ENCODE data around the gene BLTP3A. TPM values are rescaled to one million over a fixed set of nuclear protein-coding genes. Genes with fewer than 3 reads are reported as not detected.

BLTP3A gene
- total and polyA plus RNA-seq, 2 of the 13 experiments (the other 11 are each of a cell fraction or from before 2014, with no cell fraction given), result 22.1 to 24.0 TPM

DNA sequence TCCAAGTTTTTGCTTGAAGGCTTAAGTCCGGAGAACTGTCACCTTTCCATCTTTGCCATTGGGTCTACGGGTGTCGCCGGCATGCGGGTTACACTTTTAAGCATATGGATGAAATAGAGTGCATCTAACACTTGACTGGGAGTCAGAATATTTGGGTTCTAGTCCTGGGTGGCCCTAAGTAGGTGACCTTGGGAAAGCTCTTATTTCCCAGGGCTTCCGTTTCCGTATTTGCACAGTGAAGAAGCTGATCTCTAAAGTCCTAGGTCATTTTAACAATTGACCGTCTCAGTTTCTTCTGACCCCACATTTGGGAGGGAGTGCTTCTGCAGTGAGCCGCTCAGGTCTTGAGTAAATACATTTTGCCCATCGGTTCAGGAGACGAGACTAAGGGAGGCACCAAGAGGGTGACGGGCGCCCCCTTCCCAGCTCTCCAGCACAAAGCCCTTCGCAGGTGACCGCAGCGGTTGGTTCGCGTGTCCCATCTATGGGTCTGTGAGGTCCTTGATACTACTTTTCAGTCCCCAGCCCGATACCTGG, 651 bp upstream of the BLTP3A start:
- 2% methylated on average over 18 of the region's 19 CpGs for WGBS (ENCODE audit: low lambda C conversion rate)
- peak; percentile 53 for ATAC-seq
- Histone ChIP-seq H3K27ac (ENCODE audit: extremely low read length, insufficient read depth, low read length) (peak overlapping the region; percentile 96), H3K4me3 (replicated peaks in 1 of 3; ENCODE audit: insufficient read depth in 1 of 3, low read depth in 2 of 3, low read length in 3 of 3) (peak overlapping the region; percentile 88 to 100 (median 95)), H2AFZ (ENCODE audit: low read length) (peak overlapping the region; percentile 75), H3K9me3 (ENCODE audit: low read length) (no peaks in the 10 kb centered on the region), H3K4me2 (ENCODE audit: low read depth, low read length) (peak overlapping the region; percentile 96), H3K36me3 (replicated peaks in 1 of 2; ENCODE audit: control insufficient read depth in 1 of 2, insufficient read depth in 2 of 2, low read length in 2 of 2) (0 out of 5 replicates have a peak, but pooled peaks cover 0 to 4% of the 10 kb centered on the region in 2 experiments), H3K27me3 (ENCODE audit: control insufficient read depth in 1 of 2, insufficient read depth in 2 of 2, low read length in 2 of 2) (no peaks in the 10 kb centered on the region; a peak in 1 of 5 replicates), H3K9ac (ENCODE audit: insufficient read depth, low read depth, low read length) (peak overlapping the region; percentile 99), H3K79me2 (ENCODE audit: insufficient read depth, low read length) (peaks cover 39% of the 10 kb centered on the region), H3K4me1 (ENCODE audit: insufficient read depth, low read length) (peaks cover 54% of the 10 kb centered on the region), H4K20me1 (ENCODE audit: insufficient read depth, low read length) (peaks cover 4% of the 10 kb centered on the region)
- intact Hi-C loops (cut with micrococcal nuclease; ENCODE audit: unreplicated experiment), result loop anchor here (5.0 kb wide), 3 partner anchors 34 to 134 kb away; partner anchors contain the start of genes ANKS1A, SNRPC and TAF11
- ChIA-PET POLR2A (interaction anchor here (1.0 to 3.4 kb wide), 18 partner anchors 8 to 400 kb away, joined by 3 to 38 read pairs (median 4); partner anchors contain the start of genes ANKS1A, ILRUN, SNRPC and TAF11), CTCF (ENCODE audit: low intra/inter-chr PET ratio, low total read pairs) (no interaction called here)
- FAIRE-seq, result no peak
- BruUV-seq (replicated peaks), result TSS peak; percentile 87
- DNase-seq (ENCODE audit: low spot score), result peak; percentile 62
- in situ Hi-C loops (cut with HindIII; ENCODE audit: extremely low pct_ligation_motif_present, low pct_unique_long_range_greater_than_20kb), result no loop called here
- TF ChIP-seq ZBTB8A (CRISPR knock-in tag; IDR thresholded peaks at IDR 0.05; ENCODE audit: borderline replicate concordance, low read depth), result no peak
- TF ChIP-seq, protein P1, sequence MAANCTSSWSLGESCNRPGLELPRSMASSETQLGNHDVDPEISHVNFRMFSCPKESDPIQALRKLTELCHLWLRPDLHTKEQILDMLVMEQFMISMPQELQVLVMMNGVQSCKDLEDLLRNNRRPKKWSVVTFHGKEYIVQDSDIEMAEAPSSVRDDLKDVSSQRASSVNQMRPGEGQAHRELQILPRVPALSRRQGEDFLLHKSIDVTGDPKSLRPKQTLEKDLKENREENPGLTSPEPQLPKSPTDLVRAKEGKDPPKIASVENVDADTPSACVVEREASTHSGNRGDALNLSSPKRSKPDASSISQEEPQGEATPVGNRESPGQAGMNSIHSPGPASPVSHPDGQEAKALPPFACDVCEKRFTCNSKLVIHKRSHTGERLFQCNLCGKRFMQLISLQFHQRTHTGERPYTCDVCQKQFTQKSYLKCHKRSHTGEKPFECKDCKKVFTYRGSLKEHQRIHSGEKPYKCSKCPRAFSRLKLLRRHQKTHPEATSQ (CRISPR knock-in tag; IDR thresholded peaks at IDR 0.05; ENCODE audit: borderline replicate concordance), result peak; percentile 75; the same call in 1 of the 2 replicates
- TF ChIP-seq GABPA (IDR thresholded peaks at IDR 0.05; ENCODE audit: low read depth, low read length), result no peak
- peak; percentile 65 for TF ChIP-seq GABPA (CRISPR knock-in tag; IDR thresholded peaks at IDR 0.05; ENCODE audit: low read depth)
- TF ChIP-seq ZMYM2 (CRISPR knock-in tag; IDR thresholded peaks at IDR 0.05), result peak; percentile 27; the same call in 1 of the 2 replicates
- TF ChIP-seq NKX3-1 (CRISPR knock-in tag; IDR thresholded peaks at IDR 0.05), result 0 out of 2 replicates have a peak, but pooled peaks have one; percentile 26
- TF ChIP-seq ATRX (CRISPR knock-in tag; IDR thresholded peaks at IDR 0.05; ENCODE audit: borderline replicate concordance), result no peak
- TF ChIP-seq, protein P2, sequence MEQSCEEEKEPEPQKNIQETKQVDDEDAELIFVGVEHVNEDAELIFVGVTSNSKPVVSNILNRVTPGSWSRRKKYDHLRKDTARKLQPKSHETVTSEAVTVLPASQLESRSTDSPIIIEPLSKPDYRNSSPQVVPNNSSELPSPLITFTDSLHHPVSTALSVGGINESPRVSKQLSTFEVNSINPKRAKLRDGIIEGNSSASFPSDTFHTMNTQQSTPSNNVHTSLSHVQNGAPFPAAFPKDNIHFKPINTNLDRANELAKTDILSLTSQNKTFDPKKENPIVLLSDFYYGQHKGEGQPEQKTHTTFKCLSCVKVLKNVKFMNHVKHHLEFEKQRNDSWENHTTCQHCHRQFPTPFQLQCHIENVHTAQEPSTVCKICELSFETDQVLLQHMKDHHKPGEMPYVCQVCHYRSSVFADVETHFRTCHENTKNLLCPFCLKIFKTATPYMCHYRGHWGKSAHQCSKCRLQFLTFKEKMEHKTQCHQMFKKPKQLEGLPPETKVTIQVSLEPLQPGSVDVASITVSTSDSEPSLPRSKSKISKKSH (CRISPR knock-in tag; IDR thresholded peaks at IDR 0.05; ENCODE audit: borderline replicate concordance), result 0 out of 2 replicates have a peak, but pooled peaks have one; percentile 13
- peak; percentile 17; the same call in 1 of the 2 replicates for TF ChIP-seq BRCA1 (CRISPR knock-in tag; IDR thresholded peaks at IDR 0.05)
- 0 out of 2 replicates have a peak, but pooled peaks have one; percentile 31 for TF ChIP-seq MEIS1 (CRISPR knock-in tag; IDR thresholded peaks at IDR 0.05; ENCODE audit: borderline replicate concordance)
- no peak for TF ChIP-seq ZNF816 (CRISPR knock-in tag; IDR thresholded peaks at IDR 0.05; ENCODE audit: borderline replicate concordance)
- peak; percentile 49; the same call in 1 of the 2 replicates for TF ChIP-seq GATA4 (IDR thresholded peaks at IDR 0.05; ENCODE audit: borderline replicate concordance, low read depth)
- TF ChIP-seq ZFP36L1 (CRISPR knock-in tag; IDR thresholded peaks at IDR 0.05), result 0 out of 2 replicates have a peak, but pooled peaks have one; percentile 15
- TF ChIP-seq, protein P3, sequence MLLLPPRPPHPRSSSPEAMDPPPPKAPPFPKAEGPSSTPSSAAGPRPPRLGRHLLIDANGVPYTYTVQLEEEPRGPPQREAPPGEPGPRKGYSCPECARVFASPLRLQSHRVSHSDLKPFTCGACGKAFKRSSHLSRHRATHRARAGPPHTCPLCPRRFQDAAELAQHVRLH (CRISPR knock-in tag; IDR thresholded peaks at IDR 0.05; ENCODE audit: borderline replicate concordance, low read depth), result no peak
- TF ChIP-seq, protein P4, sequence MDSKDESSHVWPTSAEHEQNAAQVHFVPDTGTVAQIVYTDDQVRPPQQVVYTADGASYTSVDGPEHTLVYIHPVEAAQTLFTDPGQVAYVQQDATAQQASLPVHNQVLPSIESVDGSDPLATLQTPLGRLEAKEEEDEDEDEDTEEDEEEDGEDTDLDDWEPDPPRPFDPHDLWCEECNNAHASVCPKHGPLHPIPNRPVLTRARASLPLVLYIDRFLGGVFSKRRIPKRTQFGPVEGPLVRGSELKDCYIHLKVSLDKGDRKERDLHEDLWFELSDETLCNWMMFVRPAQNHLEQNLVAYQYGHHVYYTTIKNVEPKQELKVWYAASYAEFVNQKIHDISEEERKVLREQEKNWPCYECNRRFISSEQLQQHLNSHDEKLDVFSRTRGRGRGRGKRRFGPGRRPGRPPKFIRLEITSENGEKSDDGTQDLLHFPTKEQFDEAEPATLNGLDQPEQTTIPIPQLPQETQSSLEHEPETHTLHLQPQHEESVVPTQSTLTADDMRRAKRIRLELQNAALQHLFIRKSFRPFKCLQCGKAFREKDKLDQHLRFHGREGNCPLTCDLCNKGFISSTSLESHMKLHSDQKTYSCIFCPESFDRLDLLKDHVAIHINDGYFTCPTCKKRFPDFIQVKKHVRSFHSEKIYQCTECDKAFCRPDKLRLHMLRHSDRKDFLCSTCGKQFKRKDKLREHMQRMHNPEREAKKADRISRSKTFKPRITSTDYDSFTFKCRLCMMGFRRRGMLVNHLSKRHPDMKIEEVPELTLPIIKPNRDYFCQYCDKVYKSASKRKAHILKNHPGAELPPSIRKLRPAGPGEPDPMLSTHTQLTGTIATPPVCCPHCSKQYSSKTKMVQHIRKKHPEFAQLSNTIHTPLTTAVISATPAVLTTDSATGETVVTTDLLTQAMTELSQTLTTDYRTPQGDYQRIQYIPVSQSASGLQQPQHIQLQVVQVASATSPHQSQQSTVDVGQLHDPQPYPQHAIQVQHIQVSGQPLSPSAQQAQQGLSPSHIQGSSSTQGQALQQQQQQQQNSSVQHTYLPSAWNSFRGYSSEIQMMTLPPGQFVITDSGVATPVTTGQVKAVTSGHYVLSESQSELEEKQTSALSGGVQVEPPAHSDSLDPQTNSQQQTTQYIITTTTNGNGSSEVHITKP (CRISPR knock-in tag; IDR thresholded peaks at IDR 0.05; ENCODE audit: low read depth), result peak; percentile 45; the same call in 1 of the 2 replicates

All from HepG2 (cell line).